SK-N-SH (cell line): ENCODE results near the gene AZU1. TPM values are rescaled to one million over a fixed set of nuclear protein-coding genes. Genes with fewer than 3 reads are reported as not detected.

Experiments used
- CTCF ChIA-PET: fragments of 300-600, 350-600 bp; formaldehyde crosslinking; extraction: SDS; loops from one replicate; lab custom pipeline; 2021; lab: Yijun Ruan, JAX
- POLR2A ChIA-PET: fragments of 350-600 bp; sonication (Branson Sonifier 250); formaldehyde crosslinking; extraction: SDS; loops from one replicate; lab custom pipeline; 2020; ENCODE audit warnings: antibody characterized with exemption, inconsistent platforms; lab: Yijun Ruan, JAX
- DNase-seq: peaks from one replicate; pipeline ENCODE4 v3.0.0; 2012
- H2AFZ ChIP-seq: fragments of 200-600 bp; sonication (generic); 2 replicates; pipeline ENCODE4 v1.8.1; 2016; ENCODE audit warnings: antibody characterized with exemption, mild to moderate bottlenecking, low read depth
- H3F3A ChIP-seq: fragments of 200-600 bp; sonication (generic); replicated peaks from 2 replicates; pipeline ENCODE3; 2016; ENCODE audit warnings: antibody characterized with exemption, mild to moderate bottlenecking; ENCODE audit not compliant: insufficient read depth
- H3K27ac ChIP-seq, 2 experiments: fragments of 200-500 bp in 1 of 2; fragments of 200-600 bp in 1 of 2; sonication (Bioruptor generic) in 1 of 2; sonication (generic), shearing (Covaris generic) in 1 of 2; 2 replicates each; pipeline versions ENCODE4 v1.5.1 to v1.6.1; 2014 to 2016; ENCODE audit warnings: low read depth in 2 of 2, inconsistent platforms in 1 of 2, low read length in 1 of 2, mild to moderate bottlenecking in 1 of 2, mixed read lengths in 1 of 2
- H3K27me3 ChIP-seq: fragments of 200-600 bp; sonication (generic), shearing (Covaris generic); 2 replicates; pipeline ENCODE4 v1.6.1; 2016; ENCODE audit warnings: mixed run types; ENCODE audit not compliant: insufficient read depth
- H3K36me3 ChIP-seq, 2 experiments: fragments of 200-500 bp in 1 of 2; fragments of 200-600 bp in 1 of 2; sonication (Bioruptor generic) in 1 of 2; sonication (generic) in 1 of 2; replicated peaks in 1 of 2; 2 replicates each; pipeline versions ENCODE3 to v1.5.1; 2014 to 2016; ENCODE audit warnings: low read length in 1 of 2, mild to moderate bottlenecking in 1 of 2; ENCODE audit not compliant: insufficient read depth in 2 of 2, control insufficient read depth in 1 of 2
- H3K4me1 ChIP-seq, 2 experiments: fragments of 200-500 bp in 1 of 2; fragments of 200-600 bp in 1 of 2; sonication (Bioruptor generic) in 1 of 2; sonication (generic), shearing (Covaris generic) in 1 of 2; 2 replicates each; pipeline versions ENCODE4 v1.5.1 to v1.6.1; 2014 to 2016; ENCODE audit warnings: low read depth in 1 of 2, low read length in 1 of 2, mixed run types in 1 of 2; ENCODE audit not compliant: insufficient read depth in 2 of 2, control insufficient read depth in 1 of 2
- H3K4me2 ChIP-seq: fragments of 200-600 bp; sonication (generic), shearing (Covaris generic); 2 replicates; pipeline ENCODE4 v1.6.1; 2017; ENCODE audit warnings: mixed run types
- H3K4me3 ChIP-seq, 2 experiments: fragments of 200-500 bp in 1 of 2; fragments of 200-600 bp in 1 of 2; sonication (Bioruptor generic) in 1 of 2; sonication (generic), shearing (Covaris generic) in 1 of 2; 2 replicates each; pipeline versions ENCODE4 v1.5.1 to v1.8.1; 2014 to 2016; ENCODE audit warnings: low read depth in 2 of 2, inconsistent platforms in 1 of 2, low read length in 1 of 2, mild to moderate bottlenecking in 1 of 2, mixed read lengths in 1 of 2, moderate library complexity in 1 of 2
- H3K79me2 ChIP-seq: fragments of 200-600 bp; sonication (generic); 2 replicates; pipeline ENCODE4 v1.8.1; 2017; ENCODE audit warnings: mild to moderate bottlenecking; ENCODE audit not compliant: insufficient read depth
- H3K9ac ChIP-seq: fragments of 200-600 bp; sonication (generic); 2 replicates; pipeline ENCODE4 v1.6.1; 2017; ENCODE audit warnings: mixed run types
- H3K9me2 ChIP-seq: fragments of 200-600 bp; sonication (generic); 2 replicates; pipeline ENCODE4 v1.6.1; 2017; ENCODE audit warnings: mixed run types
- H3K9me3 ChIP-seq: fragments of 200-600 bp; sonication (generic); 2 replicates; pipeline ENCODE4 v1.6.1; 2017; ENCODE audit warnings: mixed run types, mild to moderate bottlenecking, moderate library complexity
- H4K20me1 ChIP-seq: fragments of 200-600 bp; sonication (generic); 2 replicates; pipeline ENCODE4 v1.6.1; 2017; ENCODE audit warnings: mild to moderate bottlenecking, mixed run types; ENCODE audit not compliant: insufficient read depth
- CTCF ChIP-seq: fragments of 200-600 bp; sonication (generic); IDR thresholded peaks from 2 replicates; pipeline ENCODE4 v1.6.1; 2017; ENCODE audit warnings: antibody characterized with exemption, mild to moderate bottlenecking, moderate library complexity
- ELF1 ChIP-seq: IDR thresholded peaks from 2 replicates; pipeline ENCODE4 v1.4.0; 2012
- EP300 ChIP-seq, 2 experiments: IDR thresholded peaks; 2 replicates each; pipeline versions ENCODE4 v1.4.0 to v1.6.1; 2012; ENCODE audit warnings: borderline replicate concordance in 1 of 2, low read depth in 1 of 2, low read length in 1 of 2
- EZH2phosphoT487 ChIP-seq: fragments of 200-600 bp; sonication (generic); IDR thresholded peaks from 2 replicates; pipeline ENCODE4 v1.6.1; 2017; ENCODE audit warnings: low read depth, mixed run types, mild to moderate bottlenecking, antibody characterized with exemption, moderate library complexity, borderline replicate concordance
- FOXJ3 ChIP-seq: sonication (generic); formaldehyde crosslinking; IDR thresholded peaks from 2 replicates; pipeline ENCODE4 v1.5.1; 2020; ENCODE audit warnings: mild to moderate bottlenecking, missing genetic modification reagents
- FOXM1 ChIP-seq: IDR thresholded peaks from 2 replicates; pipeline ENCODE4 v1.4.0; 2012; ENCODE audit warnings: low read depth, mild to moderate bottlenecking
- GABPA ChIP-seq: IDR thresholded peaks from 2 replicates; pipeline ENCODE4 v1.4.0; 2012; ENCODE audit warnings: low read depth, mild to moderate bottlenecking
- GATA2 ChIP-seq: sonication (generic); formaldehyde crosslinking; IDR thresholded peaks from 2 replicates; pipeline ENCODE4 v1.5.0; 2020; ENCODE audit warnings: mild to moderate bottlenecking, missing genetic modification reagents
- IRF3 ChIP-seq: fragments of 150-350 bp; IDR thresholded peaks from 2 replicates; pipeline ENCODE4 v1.6.1; 2016; ENCODE audit warnings: mild to moderate bottlenecking, low read depth, low read length
- MXI1 ChIP-seq: IDR thresholded peaks from 2 replicates; pipeline ENCODE4 v1.6.1; 2012; ENCODE audit warnings: mild to moderate bottlenecking, low read depth, low read length, improper control_type of control experiment
- NFIC ChIP-seq: IDR thresholded peaks from 2 replicates; pipeline ENCODE4 v1.4.0; 2012; ENCODE audit warnings: borderline replicate concordance
- PBX3 ChIP-seq: IDR thresholded peaks from 2 replicates; pipeline ENCODE4; 2012
- POLR2AphosphoS5 ChIP-seq: IDR thresholded peaks from 2 replicates; pipeline ENCODE4 v1.6.1; 2012; ENCODE audit warnings: low read depth, low read length
- REST ChIP-seq: IDR thresholded peaks from 2 replicates; pipeline ENCODE4 v1.6.1; 2012; ENCODE audit warnings: mild to moderate bottlenecking, low read depth, low read length, moderate library complexity
- RFX5 ChIP-seq: IDR thresholded peaks from 2 replicates; pipeline ENCODE4 v1.6.1; 2012; ENCODE audit warnings: mild to moderate bottlenecking, improper control_type of control experiment, low read length
- RXRA ChIP-seq: IDR thresholded peaks from 2 replicates; pipeline ENCODE4 v1.4.0; 2012; ENCODE audit warnings: low read depth, mild to moderate bottlenecking, borderline replicate concordance
- SIN3A ChIP-seq: IDR thresholded peaks from 2 replicates; pipeline ENCODE4 v1.6.1; 2012; ENCODE audit warnings: low read depth, mild to moderate bottlenecking, low read length, moderate library complexity, borderline replicate concordance
- SMC3 ChIP-seq: IDR thresholded peaks from 2 replicates; pipeline ENCODE4 v1.6.1; 2012; ENCODE audit warnings: low read depth, low read length, improper control_type of control experiment
- YY1 ChIP-seq: IDR thresholded peaks from 2 replicates; pipeline ENCODE4 v1.4.0; 2012; ENCODE audit warnings: low read depth, mild to moderate bottlenecking
- WGBS: methylation state at CpG from one replicate; pipeline ENCODE4 v1.1.6; 2017; ENCODE audit warnings: low lambda C conversion rate; 5-methylcytosine and 5-hydroxymethylcytosine counted together
- polyA plus RNA-seq, 3 experiments: library from polyadenylated mRNA; depleted of rRNA; stranded (reverse); fragments of >200 nt; gene quantifications; 2 replicates each; pipeline ENCODE4 v1.2.3, GENCODE V29; 2012

AZU1 gene
- polyA plus RNA-seq (2012; rRNA removed) = 0.15 TPM in 2 replicates
- not detected in 2 replicates for polyA plus RNA-seq (2012; cell fraction: cytosol; rRNA removed)
- 2.3 and 2.4 TPM in 2 replicates for polyA plus RNA-seq (2012; cell fraction: nucleus; rRNA removed)

- TF ChIP-seq PBX3 (no peak), FOXM1 (no peak), SIN3A (no peak), EZH2phosphoT487 (no peak), SMC3 (no peak), RFX5 (no peak), ELF1 (no peak), MXI1 (no peak), REST (no peak), EP300 (IDR thresholded peaks at IDR 0.05; ENCODE audit: borderline replicate concordance in 1 of 2, low read depth in 1 of 2, low read length in 1 of 2) (no peak), RXRA (no peak), YY1 (no peak), POLR2AphosphoS5 (no peak), NFIC (no peak), FOXJ3 (CRISPR knock-in tag) (no peak), GATA2 (CRISPR knock-in tag) (no peak), CTCF (no peak), IRF3 (no peak), GABPA (no peak)
- peaks cover 31% of the 10 kb centered on the region for H3K27me3 ChIP-seq
- H2AFZ ChIP-seq = no peak within 1 kb of the TSS
- ChIA-PET POLR2A (no interaction called here), CTCF (no interaction called here)
- no peaks in the 10 kb centered on the region for H3K4me1 ChIP-seq
- H3K9ac ChIP-seq = no peak within 1 kb of the TSS
- no peaks in the 10 kb centered on the region for H3K36me3 ChIP-seq
- WGBS = 59% methylated on average over 3 of the region's 33 CpGs
- no peaks in the 10 kb centered on the region for H4K20me1 ChIP-seq
- no peak within 1 kb of the TSS for H3K4me2 ChIP-seq
- H3K9me2 ChIP-seq = no peaks in the 10 kb centered on the region
- H3K27ac ChIP-seq = no peak within 1 kb of the TSS
- no peaks in the 10 kb centered on the region for H3K79me2 ChIP-seq
- H3K9me3 ChIP-seq = no peaks in the 10 kb centered on the region
- H3F3A ChIP-seq = peaks cover 5% of the 10 kb centered on the region
- no peak within 1 kb of the TSS for H3K4me3 ChIP-seq
- DNase-seq = no peak
Observed at GRCh38 chr19:827710-828321, at the start of gene AZU1. Gene AZU1, plus strand, starts transcription at chr19:827837. Its CDS starts 10 bp downstream, at chr19:827847.
